Endodermal cell (in vitro differentiated cells): ENCODE measurements around the gene SLC6A20. TPM values are rescaled to one million over a fixed set of nuclear protein-coding genes. Genes with fewer than 3 reads are reported as not detected.
A peak's percentile ranks its signal among the peaks of the same experiment; 100 is the strongest.

Experiments used
- DNase-seq: peaks from one replicate; pipeline ENCODE4 v3.0.0-alpha.2; 2017
- H3K27ac ChIP-seq: 2 replicates; pipeline ENCODE4 v1.5.1; 2013; ENCODE audit warnings: mild to moderate bottlenecking, low read depth, low read length, moderate library complexity
- H3K27me3 ChIP-seq: 2 replicates; pipeline ENCODE4 v1.6.1; 2013; ENCODE audit warnings: mild to moderate bottlenecking, low read length, moderate library complexity; ENCODE audit not compliant: insufficient read depth, control insufficient read depth, poor library complexity, severe bottlenecking
- H3K36me3 ChIP-seq: 2 replicates; pipeline ENCODE4 v1.7.0; 2013; ENCODE audit warnings: mild to moderate bottlenecking, low read length, moderate library complexity; ENCODE audit not compliant: control insufficient read depth, insufficient read depth
- H3K4me1 ChIP-seq: one replicate; pipeline ENCODE4 v1.7.0; 2013; ENCODE audit warnings: low read length; ENCODE audit not compliant: control insufficient read depth, insufficient read depth
- H3K4me3 ChIP-seq: 2 replicates; pipeline ENCODE4 v1.5.1; 2013; ENCODE audit warnings: mild to moderate bottlenecking, low read length, moderate library complexity
- H3K9ac ChIP-seq: 2 replicates; pipeline ENCODE4 v1.6.1; 2013; ENCODE audit warnings: mild to moderate bottlenecking, low read length, moderate library complexity; ENCODE audit not compliant: poor library complexity, severe bottlenecking; ENCODE audit errors: extremely low read depth
- H3K9me3 ChIP-seq: 2 replicates; pipeline ENCODE4 v1.6.1; 2013; ENCODE audit warnings: mild to moderate bottlenecking, low read length, moderate library complexity; ENCODE audit not compliant: control insufficient read depth
- H3K27ac Mint-ChIP-seq: 2 replicates; pipeline ENCODE4 v1.8.0; 2020; ENCODE audit warnings: mixed read lengths
- H3K27me3 Mint-ChIP-seq: 2 replicates; pipeline ENCODE4 v1.8.0; 2021; ENCODE audit warnings: mild to moderate bottlenecking, mixed read lengths; ENCODE audit not compliant: insufficient read depth
- H3K36me3 Mint-ChIP-seq: 2 replicates; pipeline ENCODE4 v1.8.0; 2020; ENCODE audit warnings: low read depth, mixed read lengths
- H3K4me1 Mint-ChIP-seq: 2 replicates; pipeline ENCODE4 v1.8.0; 2020; ENCODE audit warnings: mixed read lengths
- H3K4me3 Mint-ChIP-seq: 2 replicates; pipeline ENCODE4 v1.8.0; 2020; ENCODE audit warnings: mild to moderate bottlenecking, moderate library complexity, mixed read lengths
- H3K9me3 Mint-ChIP-seq: 2 replicates; pipeline ENCODE4 v1.8.0; 2020; ENCODE audit warnings: mild to moderate bottlenecking, mixed read lengths
- CTCF ChIP-seq: fragments of 200-600 bp; sonication (generic); conservative IDR thresholded peaks from 2 replicates; pipeline ENCODE4 v1.5.0; 2021; ENCODE audit warnings: antibody characterized with exemption, mild to moderate bottlenecking
- WGBS, 2 experiments: methylation state at CpG; one replicate each; pipeline versions ENCODE4 v1.1.5 to v1.1.7; 2013; ENCODE audit warnings: missing lambda C conversion rate in 2 of 2, mixed read lengths in 1 of 2; ENCODE audit not compliant: insufficient coverage in 1 of 2, insufficient read length in 1 of 2; 5-methylcytosine and 5-hydroxymethylcytosine counted together
- total RNA-seq, 2 donors: library from RNA; stranded (reverse); fragmentation: NEBNext Ultra II Directional in 1 of 2; extraction: Animal tissue kit (Norgen Biotek cat#: 25700) in 1 of 2; gene quantifications; 2 replicates in 1 of 2; 3 replicates in 1 of 2; pipeline ENCODE4 v1.2.1, GENCODE V29; 2021

SLC6A20 gene
- total RNA-seq, 2 donors from 2014 or later, result 0.29 to 1.5 TPM

- Histone ChIP-seq H3K4me1 (no peaks in the 10 kb centered on the region), H3K9ac (no peak overlapping the region), H3K4me3 (no peak overlapping the region), H3K27ac (no peak overlapping the region), H3K36me3 (peaks cover 97% of the 10 kb centered on the region), H3K9me3 (no peaks in the 10 kb centered on the region), H3K27me3 (no peaks in the 10 kb centered on the region)
- no peak for TF ChIP-seq CTCF
- H3K4me1 Mint-ChIP-seq, result peaks cover 3% of the 10 kb centered on the region
- H3K27me3 Mint-ChIP-seq, result no peaks in the 10 kb centered on the region
- no peak overlapping the region for H3K4me3 Mint-ChIP-seq
- 90 to 97% methylated on average over 2 to 3 of the region's 3 CpGs for WGBS, 2 experiments
- H3K27ac Mint-ChIP-seq, result no peak overlapping the region
- H3K9me3 Mint-ChIP-seq, result no peaks in the 10 kb centered on the region
- DNase-seq, result no peak
- peaks cover 74% of the 10 kb centered on the region for H3K36me3 Mint-ChIP-seq
Measured at GRCh38 chr3:45719655-45720487, 76.5 kb downstream of the SLC6A20 start.

- Mint-ChIP-seq H3K27ac (no peak overlapping the region), H3K36me3 (peaks cover 62% of the 10 kb centered on the region), H3K27me3 (no peaks in the 10 kb centered on the region), H3K4me1 (peaks cover 9% of the 10 kb centered on the region), H3K4me3 (no peak overlapping the region), H3K9me3 (no peaks in the 10 kb centered on the region)
- WGBS, 2 experiments, result 76 to 80% methylated on average over 3 of the region's 3 CpGs
- TF ChIP-seq CTCF, result no peak
- H3K27me3 ChIP-seq, result no peaks in the 10 kb centered on the region
- DNase-seq, result no peak
- H3K9ac ChIP-seq, result no peak overlapping the region
- no peak overlapping the region for H3K4me3 ChIP-seq
- no peak overlapping the region for H3K27ac ChIP-seq
- H3K9me3 ChIP-seq, result no peaks in the 10 kb centered on the region
- peaks cover 97% of the 10 kb centered on the region for H3K36me3 ChIP-seq
- H3K4me1 ChIP-seq, result peaks cover 4% of the 10 kb centered on the region
Measured at GRCh38 chr3:45716790-45717336, 79.5 kb downstream of the SLC6A20 start.

GRCh38 chr3:45715945-45716344 lies 80.4 kb downstream of the SLC6A20 start:
- Mint-ChIP-seq H3K9me3 (no peaks in the 10 kb centered on the region), H3K4me1 (peaks cover 14% of the 10 kb centered on the region), H3K36me3 (peaks cover 70% of the 10 kb centered on the region), H3K27ac (peak overlapping the region; percentile 78), H3K27me3 (no peaks in the 10 kb centered on the region), H3K4me3 (no peak overlapping the region)
- TF ChIP-seq CTCF, result no peak
- Histone ChIP-seq H3K36me3 (peaks cover 98% of the 10 kb centered on the region), H3K27ac (no peak overlapping the region), H3K9ac (no peak overlapping the region), H3K4me3 (no peak overlapping the region), H3K9me3 (no peaks in the 10 kb centered on the region), H3K27me3 (no peaks in the 10 kb centered on the region), H3K4me1 (peaks cover 4% of the 10 kb centered on the region)
- no peak for DNase-seq
- WGBS, 2 experiments, result 94 to 96% methylated on average over 2 of the region's 2 CpGs
